Esophagus squamous epithelium (tissue), 5 donors: ENCODE measurements around the gene WDR48. TPM values are rescaled to one million over a fixed set of nuclear protein-coding genes. Genes with fewer than 3 reads are reported as not detected.

Source experiments
- DNase-seq: peaks from one replicate; lab custom pipeline; 2025; lab: John Stamatoyannopoulos, UW
- H3K27ac ChIP-seq, 4 donors: fragments of 200-600 bp; sonication (generic); one replicate each; pipeline ENCODE4 v1.5.1; 2016 to 2019; ENCODE audit warnings: mild to moderate bottlenecking in 1 of 4
- H3K27me3 ChIP-seq, 4 donors: fragments of 200-600 bp; sonication (generic); 1 replicate in 3 of 4; 2 replicates in 1 of 4; pipeline versions ENCODE4 v1.5.1 to v1.6.0; 2017 to 2021; ENCODE audit warnings: antibody characterized with exemption in 1 of 4
- H3K36me3 ChIP-seq, 3 donors: fragments of 200-600 bp; sonication (generic); one replicate each; pipeline ENCODE4 v1.5.1; 2016 to 2019
- H3K4me1 ChIP-seq, 3 donors: fragments of 200-600 bp; sonication (generic); one replicate each; pipeline ENCODE4 v1.5.1; 2017 to 2019
- H3K4me3 ChIP-seq, 4 donors: fragments of 200-600 bp; sonication (generic); 1 replicate in 3 of 4; 2 replicates in 1 of 4; pipeline ENCODE4 v1.5.1; 2016 to 2019; ENCODE audit warnings: mild to moderate bottlenecking in 2 of 4, moderate library complexity in 1 of 4
- H3K9me3 ChIP-seq, 3 donors: fragments of 200-600 bp; sonication (generic); one replicate each; pipeline ENCODE4 v1.5.1; 2016 to 2019
- CTCF ChIP-seq, 6 experiments: fragments of 450-650 bp in 4 of 6; fragments of 200-600 bp in 2 of 6; sonication (generic) in 2 of 6; IDR thresholded peaks; one replicate each; pipeline ENCODE4 v1.5.1; 2016 to 2019; ENCODE audit warnings: antibody characterized with exemption in 6 of 6, mild to moderate bottlenecking in 4 of 6, moderate library complexity in 4 of 6
- POLR2A ChIP-seq, 4 donors: fragments of 450-650 bp; IDR thresholded peaks; one replicate each; pipeline ENCODE4 v1.6.1; 2017; ENCODE audit warnings: antibody characterized with exemption in 4 of 4, mild to moderate bottlenecking in 4 of 4, moderate library complexity in 3 of 4
- WGBS, 2 donors: methylation state at CpG; one replicate each; pipeline ENCODE4 v1.1.5; 2018; 5-methylcytosine and 5-hydroxymethylcytosine counted together
- intact Hi-C: fragments of 100-400 bp; cut with DNase I; formaldehyde crosslinking; loops from one replicate; pipeline ENCODE4 v1.15.0; 2022
- total RNA-seq, 4 donors: library from RNA; depleted of rRNA; stranded (reverse); fragments of >200 nt; gene quantifications; one replicate each; pipeline ENCODE4 v1.1.0, GENCODE V29; 2016
- donor health status: DM: yes; HTN: yes; CAD: no.

The WDR48 gene
- total RNA-seq, 4 donors from 2014 or later = 9.7 to 25.9 (median 19.4) TPM

GRCh38 chr3:39106281-39106811, 54.5 kb downstream of the WDR48 start:
- no peaks in the 10 kb centered on the region for H3K27me3 ChIP-seq
- H3K36me3 ChIP-seq = peaks cover 0 to 22% (median 0%) of the 10 kb centered on the region in 3 donors
- WGBS, 2 donors = 10 to 13% methylated on average over 15 to 16 of the region's 16 CpGs
- TF ChIP-seq POLR2A (IDR thresholded peaks at IDR 0.05) (no peak), CTCF (IDR thresholded peaks at IDR 0.05) (no peak)
- intact Hi-C loops = loop anchor here (10.0 kb wide), 1 partner anchor 178 kb away; the partner anchor contains the start of gene CX3CR1
- no peak for DNase-seq
- peaks cover 18 to 70% (median 25%) of the 10 kb centered on the region in 3 donors for H3K4me1 ChIP-seq
- H3K27ac ChIP-seq = peak overlapping the region; percentile 89 to 99 (median 96)
- H3K4me3 ChIP-seq = peak overlapping the region; percentile 74 to 99 (median 93)
- H3K9me3 ChIP-seq = no peaks in the 10 kb centered on the region

- Histone ChIP-seq H3K27me3 (no peaks in the 10 kb centered on the region), H3K9me3 (no peaks in the 10 kb centered on the region), H3K36me3 (peaks cover 0 to 22% (median 0%) of the 10 kb centered on the region in 3 donors), H3K4me3 (peak overlapping the region; percentile 74 to 99 (median 93)), H3K27ac (peak overlapping the region; percentile 89 to 99 (median 96)), H3K4me1 (peaks cover 18 to 64% (median 24%) of the 10 kb centered on the region in 3 donors)
- TF ChIP-seq POLR2A (IDR thresholded peaks at IDR 0.05) = no peak
- peak in 1 of 6 experiments; percentile 3 for TF ChIP-seq CTCF (IDR thresholded peaks at IDR 0.05)
- intact Hi-C loops = loop anchor here (10.0 kb wide), 1 partner anchor 178 kb away; the partner anchor contains the start of gene CX3CR1
- WGBS, 2 donors = 0% methylated on average over 3 to 6 of the region's 55 CpGs
- DNase-seq = no peak
Measured at GRCh38 chr3:39106851-39107387, 55.1 kb downstream of the WDR48 start.

GRCh38 chr3:39107388-39108199, 55.8 kb downstream of the WDR48 start, which contains the start of the genes GORASP1 and TTC21A:
Gene GORASP1, minus strand, starts transcription at chr3:39107627. Its CDS starts 86 bp downstream, at chr3:39107541.
Gene TTC21A, plus strand, starts transcription at chr3:39107680. Its CDS starts 158 bp downstream, at chr3:39107838.
- 0 to 2% methylated on average over 15 to 18 of the region's 74 CpGs for WGBS, 2 donors
- peak within 1 kb of the TSS; percentile 74 to 99 (median 93) for H3K4me3 ChIP-seq
- peaks cover 0 to 21% (median 0%) of the 10 kb centered on the region in 3 donors for H3K36me3 ChIP-seq
- peak within 1 kb of the TSS; percentile 89 to 99 (median 96) for H3K27ac ChIP-seq
- peaks cover 18 to 58% (median 24%) of the 10 kb centered on the region in 3 donors for H3K4me1 ChIP-seq
- TF ChIP-seq POLR2A (IDR thresholded peaks at IDR 0.05) (peak in 3 of 4 donors; percentile 7 to 89 (median 76)), CTCF (IDR thresholded peaks at IDR 0.05) (peak in 1 of 6 experiments; percentile 3)
- intact Hi-C loops = loop anchor here (10.0 kb wide), 1 partner anchor 177 kb away; the partner anchor contains the start of gene CX3CR1
- peak; percentile 23 for DNase-seq
- no peaks in the 10 kb centered on the region for H3K27me3 ChIP-seq
- H3K9me3 ChIP-seq = no peaks in the 10 kb centered on the region

- H3K36me3 ChIP-seq = peaks cover 0 to 15% (median 0%) of the 10 kb centered on the region in 3 donors
- WGBS, 2 donors = 22 to 55% methylated on average over 2 of the region's 2 CpGs
- no peaks in the 10 kb centered on the region for H3K9me3 ChIP-seq
- H3K4me3 ChIP-seq = peak overlapping the region; percentile 74 to 99 (median 93)
- DNase-seq = no peak
- H3K27ac ChIP-seq = peak overlapping the region; percentile 89 to 99 (median 96)
- H3K27me3 ChIP-seq = no peaks in the 10 kb centered on the region
- intact Hi-C loops = loop anchor here (10.0 kb wide), 1 partner anchor 177 kb away; the partner anchor contains the start of gene CX3CR1
- TF ChIP-seq CTCF (IDR thresholded peaks at IDR 0.05) = no peak
- TF ChIP-seq POLR2A (IDR thresholded peaks at IDR 0.05) = no peak
- peaks cover 18 to 51% (median 24%) of the 10 kb centered on the region in 3 donors for H3K4me1 ChIP-seq
Measured at GRCh38 chr3:39108200-39108710, 56.4 kb downstream of the WDR48 start.
